Measurements from ENCODE around the gene BAHCC1.

Gene BAHCC1

DNA sequence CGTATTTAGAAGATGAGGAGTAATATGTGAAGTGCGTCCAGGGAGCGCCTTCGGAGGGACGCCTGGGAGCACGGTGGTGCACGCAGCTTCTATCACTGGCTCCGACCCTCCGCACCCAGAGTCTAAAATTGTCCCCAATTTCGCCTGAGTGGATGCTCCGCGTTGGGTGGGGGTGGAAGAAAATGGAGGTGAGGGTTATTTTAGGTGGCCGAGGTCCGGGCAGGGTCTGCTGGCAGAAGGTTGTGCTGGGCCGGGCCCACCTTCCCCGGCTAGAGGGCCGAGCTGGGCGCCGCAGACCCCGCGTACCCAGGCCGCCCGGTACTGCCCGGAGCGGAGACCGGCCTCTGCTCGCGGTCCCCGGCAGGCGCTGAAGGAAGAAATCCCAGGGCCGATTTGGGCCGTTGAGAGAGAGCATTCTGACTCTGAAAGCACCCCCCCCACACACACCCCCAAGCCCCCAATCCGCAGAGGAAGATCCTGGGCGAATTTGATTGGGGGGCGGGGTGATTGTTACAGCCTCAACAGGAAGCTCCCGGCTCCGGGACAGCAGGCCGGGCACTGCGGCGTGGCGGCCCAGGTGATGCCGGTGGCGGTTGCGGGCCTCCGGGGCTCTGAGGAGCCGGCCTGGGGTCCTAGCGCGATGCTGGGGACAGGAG, 3.0 kb downstream of the BAHCC1 start:
- DNase-seq (ENCODE audit: low read depth in 2 of 2), result no peak

DNA sequence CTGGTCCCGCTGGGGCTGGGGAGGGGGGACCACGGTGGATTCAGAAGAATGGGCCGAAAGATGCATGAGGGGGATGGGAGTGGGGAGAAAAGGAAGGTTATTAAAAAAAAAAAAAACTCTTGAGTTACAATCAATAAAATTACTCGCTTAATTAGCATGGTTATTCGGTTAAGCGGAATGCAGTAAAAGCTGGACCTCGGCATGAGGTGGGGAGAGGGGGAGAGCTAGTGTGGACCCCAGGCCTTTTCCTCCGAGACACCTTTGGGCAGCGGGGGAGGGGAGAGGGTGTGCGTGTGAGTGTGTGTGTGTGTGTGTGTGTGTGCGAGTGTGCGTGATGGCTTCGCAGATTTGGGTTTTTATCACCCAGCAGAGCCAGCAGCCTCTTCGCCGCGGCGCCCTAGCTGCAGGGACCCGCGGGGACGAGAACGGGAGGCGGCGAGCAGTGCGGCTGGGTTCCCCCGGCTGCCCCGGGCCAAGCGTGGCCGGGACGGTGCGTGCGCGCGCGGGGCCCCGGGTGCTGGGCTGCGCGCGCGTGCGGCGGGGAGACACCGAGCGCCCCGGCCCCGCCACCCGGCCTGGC, 3.7 kb downstream of the BAHCC1 start:
- no peak for DNase-seq (ENCODE audit: low read depth in 2 of 2)

DNA sequence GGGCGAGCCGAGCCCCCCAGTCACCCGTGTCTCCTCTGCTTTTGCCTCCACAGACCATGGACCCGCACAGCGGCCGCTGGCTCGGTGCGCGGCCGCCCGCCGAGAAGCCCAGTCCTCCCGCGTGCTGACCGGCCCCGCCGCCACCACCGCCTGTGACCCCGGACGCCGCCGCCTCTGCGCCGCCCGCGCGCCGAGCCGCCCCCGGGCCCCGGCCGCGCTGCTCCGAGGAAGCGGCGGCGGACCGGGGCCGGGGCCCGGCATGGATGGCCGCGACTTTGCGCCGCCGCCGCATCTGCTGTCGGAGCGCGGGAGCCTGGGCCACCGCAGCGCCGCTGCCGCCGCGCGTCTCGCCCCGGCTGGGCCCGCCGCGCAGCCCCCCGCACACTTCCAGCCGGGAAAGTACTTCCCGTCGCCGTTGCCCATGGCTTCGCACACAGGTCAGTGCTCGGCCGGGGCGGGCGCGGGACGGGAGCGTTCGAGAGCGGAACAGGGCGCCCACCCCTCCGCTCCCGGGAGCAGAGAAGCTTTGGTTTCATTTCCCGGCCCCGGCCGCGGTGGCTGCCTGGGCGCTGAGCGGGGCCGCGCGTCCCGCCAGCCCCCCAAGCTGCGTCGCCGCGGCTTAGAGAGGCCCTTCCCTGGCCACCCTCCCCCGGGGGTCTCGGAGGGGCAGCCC, 4.4 kb downstream of the BAHCC1 start:
- DNase-seq (ENCODE audit: low read depth in 2 of 2), result no peak

DNA sequence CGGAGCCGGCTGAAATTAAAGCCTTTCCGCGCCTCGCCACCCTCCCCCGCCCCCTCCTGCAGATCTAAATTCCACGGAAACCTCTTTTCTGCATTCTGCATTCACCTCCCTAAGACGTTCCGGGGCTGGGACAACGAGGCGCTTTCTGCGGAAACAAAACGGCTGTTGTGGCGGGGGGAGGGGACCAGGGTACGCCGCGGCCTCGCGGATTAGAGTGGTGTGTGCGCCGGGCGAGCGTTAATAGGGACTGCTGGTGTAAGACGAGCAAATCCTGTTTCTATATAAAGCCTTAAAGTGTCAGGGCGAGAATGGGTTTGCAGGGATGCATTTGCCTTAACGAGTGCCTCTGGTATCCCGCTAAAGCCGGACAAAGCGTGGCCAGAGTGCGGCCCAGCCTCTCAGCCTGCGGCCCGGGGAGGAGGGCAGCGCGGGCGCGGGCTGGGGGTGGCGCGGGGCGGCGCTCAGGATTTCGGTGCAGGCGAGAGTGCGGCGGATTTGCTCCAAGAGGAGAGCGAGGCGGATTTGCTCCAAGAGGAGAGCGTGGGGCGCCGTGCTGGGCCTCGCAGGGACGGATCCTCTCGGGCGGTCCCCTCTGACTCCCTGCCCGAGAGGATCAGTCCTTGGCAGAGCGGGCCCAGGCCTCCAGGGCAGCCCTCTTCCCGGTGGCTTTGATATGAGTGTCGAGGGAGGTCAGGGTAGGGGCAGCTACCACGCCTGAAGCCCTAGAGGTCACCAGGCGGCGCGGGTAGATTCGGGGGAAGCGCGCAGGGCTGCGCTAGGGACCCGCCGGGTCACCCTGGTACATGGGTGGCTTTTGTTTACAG, 5.1 kb downstream of the BAHCC1 start:
- DNase-seq (ENCODE audit: low read depth in 2 of 2), result no peak

DNA sequence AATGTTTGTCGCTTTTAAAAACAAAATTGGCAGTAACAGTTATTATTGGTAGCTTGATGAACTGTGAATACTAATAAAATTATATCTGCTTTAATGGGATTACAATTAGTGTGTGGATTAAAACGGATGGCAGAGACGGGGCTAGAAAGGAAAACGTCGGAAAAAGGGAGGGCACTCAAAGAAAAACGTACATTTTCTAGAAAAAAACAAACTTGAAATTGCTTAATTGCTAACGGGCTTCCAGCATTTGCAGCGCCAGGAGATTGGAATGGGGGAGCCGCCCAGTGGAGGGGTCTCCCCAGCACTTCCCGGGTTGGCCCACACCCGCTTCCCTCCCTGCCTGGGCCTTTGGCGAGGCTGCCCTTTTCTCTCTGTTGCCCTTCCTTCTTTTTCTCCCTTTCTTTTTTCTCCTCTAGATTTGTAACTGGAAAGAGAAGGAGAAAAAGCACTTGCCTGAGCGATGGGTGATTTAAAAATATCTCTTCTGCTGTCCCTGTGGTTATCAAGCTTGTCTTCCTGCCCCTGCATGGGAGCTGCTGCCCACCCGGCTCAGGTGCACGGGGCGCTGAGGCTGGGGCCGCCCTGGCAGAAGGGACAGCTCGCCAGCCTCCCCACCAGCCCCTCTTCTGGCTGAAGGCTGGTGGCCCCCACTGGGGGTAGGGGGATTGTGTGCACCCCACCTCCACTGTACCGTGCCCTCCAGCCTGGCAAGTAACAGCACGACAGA, 5.9 kb downstream of the BAHCC1 start:
- no peak for DNase-seq (ENCODE audit: low read depth in 2 of 2)

DNA sequence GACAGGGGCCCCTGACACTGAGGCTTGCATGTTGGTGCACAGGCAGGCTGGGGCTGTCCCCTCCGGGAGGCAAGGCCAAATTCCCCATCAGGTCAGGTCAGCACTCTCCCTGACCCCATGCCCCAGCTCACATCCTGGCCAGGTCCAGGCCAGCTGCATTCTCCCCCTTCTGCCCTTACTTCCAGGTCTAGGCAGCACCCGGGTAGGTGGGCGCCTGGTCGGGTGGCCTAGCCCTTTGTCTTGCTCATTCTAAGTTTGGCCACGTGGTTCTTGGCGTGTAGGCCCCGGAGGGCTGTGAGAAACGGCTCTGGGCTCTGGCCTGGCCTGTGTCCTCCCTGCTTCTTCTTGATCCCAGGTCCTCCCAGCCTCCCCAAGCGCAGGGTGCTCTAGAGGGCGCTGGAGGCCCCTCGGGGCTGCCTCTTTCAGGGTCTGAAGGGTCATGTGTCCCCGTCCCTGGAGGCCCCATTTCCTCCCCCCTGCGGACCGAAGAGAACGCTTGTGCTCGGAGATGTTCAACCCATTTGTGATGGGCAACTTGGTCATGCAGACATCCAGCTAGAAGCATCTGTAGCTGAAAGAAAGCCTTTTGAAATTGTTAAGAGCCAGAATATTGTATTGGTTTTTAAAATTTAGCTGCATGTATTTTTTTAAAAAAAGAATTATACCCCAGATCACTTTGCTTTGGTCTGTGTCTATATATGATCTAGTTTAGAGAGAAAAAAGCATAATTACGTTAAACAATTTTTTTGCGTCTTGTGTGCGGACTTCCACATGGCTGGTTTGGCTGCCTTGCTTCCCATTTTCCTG, 6.7 kb downstream of the BAHCC1 start:
- DNase-seq (ENCODE audit: low read depth in 2 of 2), result no peak

DNA sequence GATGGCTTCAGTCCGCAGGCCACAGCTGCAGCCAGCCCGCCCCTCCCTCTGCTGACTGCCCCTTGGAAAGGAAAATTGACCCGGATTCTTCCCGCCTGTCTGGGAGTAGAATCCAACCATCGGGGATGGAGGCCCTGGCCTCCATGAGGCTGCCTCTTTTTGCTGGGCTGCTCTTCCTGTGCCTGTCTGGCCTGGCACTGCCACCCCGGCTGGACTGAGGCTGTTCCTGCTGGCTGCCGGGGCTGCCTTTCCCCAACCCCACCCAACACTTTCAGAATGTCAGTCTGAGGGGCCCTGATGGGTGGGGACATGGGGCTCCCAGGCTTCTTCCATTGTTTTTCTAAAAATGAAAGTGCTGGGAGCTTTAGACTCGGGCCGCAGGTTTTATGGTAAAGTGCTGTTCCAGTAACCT, 7.3 kb downstream of the BAHCC1 start:
- no peak for DNase-seq (ENCODE audit: low read depth in 2 of 2)

DNA sequence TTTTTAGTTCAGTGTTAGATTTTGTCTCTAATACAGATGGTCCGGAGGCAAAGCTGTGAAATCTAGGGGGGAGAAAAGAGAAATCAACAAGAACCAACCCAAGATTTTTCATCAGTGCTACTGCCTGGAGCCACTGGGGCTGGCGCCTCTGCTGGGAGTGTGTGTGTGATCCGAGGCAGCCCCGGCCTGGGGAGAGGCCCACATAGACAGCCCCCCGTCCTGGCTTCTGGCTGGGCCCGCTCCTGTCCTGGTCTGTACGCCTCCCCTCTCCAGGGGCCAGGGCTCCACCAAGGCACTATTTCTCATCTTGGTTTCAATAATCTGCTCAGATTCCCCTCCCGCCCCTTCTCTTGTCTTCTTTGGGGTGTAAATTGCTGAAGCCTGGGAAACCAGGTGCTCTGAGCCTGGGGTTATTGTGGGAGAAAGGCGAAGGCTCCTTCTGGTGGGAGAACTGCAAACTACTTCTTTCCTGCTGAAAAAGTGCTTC, 7.8 kb downstream of the BAHCC1 start:
- no peak for DNase-seq (ENCODE audit: low read depth in 2 of 2)

DNA sequence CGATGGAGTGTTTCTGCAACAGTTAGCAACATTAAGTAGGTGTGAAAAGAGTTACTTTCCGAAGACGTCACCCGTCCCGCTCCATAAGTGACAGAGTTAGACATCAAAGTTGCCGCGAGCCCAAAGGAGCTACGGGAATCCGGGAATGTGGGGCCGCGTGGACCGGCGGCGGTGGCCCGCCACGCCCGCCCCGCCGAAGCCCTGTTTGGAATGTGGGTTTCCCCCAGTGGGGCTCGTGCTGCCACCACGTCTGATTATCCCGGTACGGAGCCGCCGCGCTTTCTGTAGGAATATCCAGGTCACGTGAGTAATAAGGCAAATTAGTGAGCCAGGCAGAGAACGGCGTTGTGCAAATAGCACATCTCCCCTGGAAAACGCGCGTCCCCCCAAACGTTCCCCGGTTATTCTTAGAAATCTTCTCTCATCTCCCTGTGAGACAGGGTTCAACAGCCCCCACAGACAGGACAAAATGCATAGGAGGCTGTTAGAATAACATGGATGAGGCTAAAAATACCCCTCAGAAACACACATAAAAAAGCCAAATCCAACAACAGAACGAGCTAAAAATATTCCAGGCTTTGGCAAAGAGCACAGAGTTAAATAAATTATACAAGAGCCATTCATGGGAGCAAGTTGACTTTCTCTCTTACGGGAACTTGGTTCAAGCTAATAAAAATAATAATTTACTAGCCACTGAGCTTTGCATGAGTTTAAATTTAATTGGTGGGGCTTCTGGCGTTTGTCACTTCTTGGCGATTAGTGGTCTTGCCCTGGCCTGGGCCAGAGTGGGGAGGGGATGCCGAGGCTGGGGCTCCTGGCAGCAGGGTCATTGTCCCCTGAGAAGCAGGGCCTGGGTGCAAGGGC, 8.6 kb downstream of the BAHCC1 start:
- DNase-seq (ENCODE audit: low read depth in 2 of 2), result no peak

DNA sequence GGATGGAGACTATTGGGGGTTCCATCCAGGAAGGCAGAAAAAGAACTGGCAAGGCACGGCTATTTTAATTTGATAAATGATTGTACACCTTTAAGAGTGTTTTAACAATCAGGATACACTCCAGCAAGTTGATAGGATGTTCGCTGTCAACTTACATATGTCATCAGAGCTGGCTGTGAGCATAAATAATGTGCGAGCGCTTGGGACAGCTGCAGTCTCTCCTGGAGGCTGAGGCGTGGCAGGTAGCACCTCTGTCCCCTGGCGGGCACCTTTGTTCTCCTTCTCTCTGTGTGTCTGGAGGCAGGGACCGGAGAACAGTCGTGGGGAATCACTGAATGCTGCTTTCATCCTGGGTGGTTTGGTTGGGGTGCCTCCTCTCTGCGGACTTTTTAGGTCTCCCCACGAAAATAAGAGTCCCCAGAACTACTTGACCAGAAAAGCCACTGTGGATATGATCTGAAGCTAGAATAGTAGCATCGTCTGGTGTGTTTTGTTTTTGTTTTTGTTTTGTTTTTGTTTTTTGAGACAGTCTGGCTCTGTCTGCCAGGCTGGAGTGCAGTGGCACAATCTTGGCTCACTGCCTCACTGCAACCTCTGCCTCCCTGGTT, 9.4 kb downstream of the BAHCC1 start:
- DNase-seq (ENCODE audit: low read depth in 2 of 2), result no peak

DNA sequence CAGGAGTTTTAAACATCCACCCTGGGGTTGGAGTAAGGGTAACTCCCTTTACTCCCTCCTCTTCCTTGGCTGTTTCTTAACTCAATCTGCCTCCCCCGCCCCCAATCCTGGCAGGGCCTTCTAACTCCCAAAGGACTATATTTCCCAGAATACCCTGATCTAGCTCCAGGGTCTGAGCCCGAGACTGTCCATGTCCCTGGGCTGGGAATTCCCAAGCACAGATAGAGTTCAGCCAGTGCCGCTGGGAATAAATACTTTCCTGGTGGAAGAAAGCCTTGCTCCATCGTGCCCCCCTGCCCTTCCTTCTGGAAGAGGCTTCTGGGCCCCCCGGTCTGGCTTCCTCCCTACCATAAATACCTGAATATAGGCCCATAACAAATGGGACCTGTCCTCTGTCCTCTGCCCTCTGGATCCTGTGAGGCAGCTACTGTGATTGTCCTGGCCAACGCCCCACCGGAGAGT, 10.2 kb downstream of the BAHCC1 start:
- DNase-seq (ENCODE audit: low read depth in 2 of 2), result no peak

DNA sequence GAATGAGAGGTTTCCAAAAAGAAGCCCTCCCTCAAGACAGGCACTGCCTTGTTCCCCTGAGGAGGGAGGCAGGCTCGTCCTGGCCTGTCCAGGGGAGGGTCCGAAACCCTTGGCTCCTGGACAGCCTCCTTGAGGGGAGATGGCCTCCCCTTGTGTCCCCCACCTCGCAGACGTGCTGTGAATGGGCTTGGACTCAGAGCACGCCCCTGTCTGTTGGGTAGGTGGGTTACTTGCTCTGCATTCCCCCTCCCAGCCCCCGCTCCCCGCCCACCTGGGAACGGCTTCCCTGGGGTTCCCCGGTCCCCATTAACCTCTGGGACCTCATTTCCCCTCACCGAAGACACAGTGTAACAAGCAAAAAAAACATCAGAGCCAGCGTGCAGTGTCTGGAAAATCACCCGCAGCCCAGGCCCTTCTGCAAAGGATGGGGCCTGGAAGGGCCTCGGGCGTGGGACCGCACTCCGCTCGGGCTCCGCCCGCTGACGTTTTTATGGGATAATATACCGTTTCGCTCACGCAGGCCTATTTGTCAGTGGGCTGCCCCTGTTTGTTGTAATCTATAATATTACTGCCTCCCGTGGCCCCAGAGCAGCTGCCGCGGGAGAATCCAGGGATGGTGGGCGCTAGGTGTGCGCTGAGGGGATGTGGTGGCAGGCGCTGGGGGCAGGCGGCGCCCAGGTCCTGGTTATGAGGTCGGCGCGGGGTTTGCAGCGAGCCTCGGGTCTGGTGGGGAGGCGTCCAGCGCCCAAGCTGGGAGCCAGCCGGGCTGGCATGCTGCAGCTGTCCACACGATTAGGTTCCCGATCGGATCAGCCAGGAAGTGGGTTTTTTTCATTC, 11.1 kb downstream of the BAHCC1 start:
- DNase-seq (ENCODE audit: low read depth in 2 of 2), result no peak

DNA sequence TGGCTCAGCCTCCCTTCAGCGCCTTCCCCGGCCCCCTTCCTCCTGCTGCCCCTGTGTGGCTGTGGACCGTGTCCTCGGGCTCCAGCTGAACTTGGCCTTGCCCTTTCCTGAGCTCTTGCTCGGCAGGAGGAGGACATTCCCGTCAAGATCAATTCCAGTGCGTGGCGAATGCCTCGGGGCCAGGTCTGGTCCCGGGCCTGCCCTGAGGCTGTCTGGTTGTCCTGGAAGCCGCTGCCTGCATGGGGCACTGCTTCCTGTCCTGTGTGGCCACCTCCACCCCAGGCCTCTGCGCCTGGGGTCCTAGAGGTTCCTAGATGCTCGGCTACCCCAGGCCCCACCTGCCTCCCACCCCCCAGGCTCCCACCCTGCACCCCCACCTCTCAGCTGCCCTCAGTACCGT, 12.8 kb downstream of the BAHCC1 start:
- no peak for DNase-seq (ENCODE audit: low read depth in 2 of 2)

DNA sequence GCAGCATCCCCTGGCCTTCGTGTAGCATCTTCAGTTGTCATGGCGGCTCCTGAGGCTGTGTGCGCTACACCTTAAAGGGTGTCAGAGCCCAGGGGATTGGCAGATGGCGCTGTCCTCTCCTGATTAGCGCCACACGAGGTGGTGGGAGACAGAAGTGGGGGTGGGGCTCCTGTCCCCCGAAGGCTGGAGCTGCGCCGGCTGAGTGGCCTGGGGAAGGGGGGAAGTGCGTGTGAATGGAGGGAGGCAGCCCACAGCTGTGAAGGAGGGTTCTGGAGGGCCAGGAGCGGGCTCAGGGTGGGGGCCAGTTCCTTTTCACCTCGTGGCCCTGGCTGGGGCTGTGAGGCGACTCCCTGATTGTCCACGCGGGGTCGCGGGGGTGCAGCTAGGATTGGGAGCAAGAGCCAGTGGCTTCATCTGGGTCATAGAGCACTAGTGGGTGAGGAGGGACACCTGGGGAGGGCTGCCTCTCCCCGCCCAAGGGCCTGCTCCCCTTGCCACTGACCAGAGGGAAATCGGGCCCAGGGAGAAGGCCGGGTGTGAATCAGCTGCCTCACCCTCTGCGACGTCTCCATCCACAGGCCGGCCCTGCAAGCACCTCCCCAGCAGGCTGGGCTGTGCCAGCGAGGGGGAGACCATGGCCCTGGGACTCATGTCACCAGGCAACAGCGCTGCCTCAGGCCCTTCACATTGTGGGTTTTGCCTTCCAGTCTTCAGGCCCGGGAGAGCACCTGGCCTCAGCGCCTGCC, 14.1 kb downstream of the BAHCC1 start:
- no peak for DNase-seq (ENCODE audit: low read depth in 2 of 2)

DNA sequence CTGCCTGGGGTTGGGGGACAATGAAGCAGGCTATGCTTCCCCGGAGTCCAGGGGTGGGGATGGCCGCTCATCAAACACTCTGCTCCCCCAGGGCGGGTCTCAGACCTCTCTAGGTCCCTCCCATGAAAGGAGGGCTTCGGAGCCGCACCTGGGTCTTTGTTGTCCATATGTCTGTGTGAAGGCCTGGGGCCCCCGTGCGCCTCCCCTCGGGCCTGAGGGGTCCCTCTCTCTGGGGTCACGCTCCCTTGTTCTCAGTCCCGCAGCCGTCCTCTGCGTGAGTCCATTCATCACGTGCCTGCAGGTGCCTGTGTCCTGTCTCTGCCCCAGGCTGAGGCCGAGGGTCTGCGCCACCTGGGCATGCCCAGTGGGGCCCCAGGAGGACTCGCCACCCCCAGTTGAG, 15.6 kb downstream of the BAHCC1 start:
- DNase-seq (ENCODE audit: low read depth in 2 of 2), result no peak

DNA sequence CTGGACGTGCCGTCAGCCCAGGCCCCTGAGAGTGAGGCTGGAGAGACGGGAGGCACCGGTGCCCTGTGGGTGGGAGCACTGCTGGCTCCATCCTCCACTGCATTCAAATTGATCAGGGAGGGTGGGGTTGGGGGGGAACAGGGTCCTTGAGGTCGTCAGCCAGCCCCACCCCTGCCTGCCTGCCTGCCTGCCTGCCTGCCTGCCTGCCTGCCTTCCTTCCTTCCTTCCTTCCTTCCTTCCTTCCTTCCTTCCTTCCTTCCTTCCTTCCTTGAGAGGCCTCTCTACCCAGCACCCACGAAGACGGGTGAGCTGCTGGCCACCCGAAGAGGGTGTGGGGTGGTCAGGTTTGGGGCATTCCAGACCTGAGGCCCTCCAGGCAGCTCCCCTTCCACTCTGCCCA, 16.0 kb downstream of the BAHCC1 start:
- no peak for DNase-seq (ENCODE audit: low read depth in 2 of 2)

DNA sequence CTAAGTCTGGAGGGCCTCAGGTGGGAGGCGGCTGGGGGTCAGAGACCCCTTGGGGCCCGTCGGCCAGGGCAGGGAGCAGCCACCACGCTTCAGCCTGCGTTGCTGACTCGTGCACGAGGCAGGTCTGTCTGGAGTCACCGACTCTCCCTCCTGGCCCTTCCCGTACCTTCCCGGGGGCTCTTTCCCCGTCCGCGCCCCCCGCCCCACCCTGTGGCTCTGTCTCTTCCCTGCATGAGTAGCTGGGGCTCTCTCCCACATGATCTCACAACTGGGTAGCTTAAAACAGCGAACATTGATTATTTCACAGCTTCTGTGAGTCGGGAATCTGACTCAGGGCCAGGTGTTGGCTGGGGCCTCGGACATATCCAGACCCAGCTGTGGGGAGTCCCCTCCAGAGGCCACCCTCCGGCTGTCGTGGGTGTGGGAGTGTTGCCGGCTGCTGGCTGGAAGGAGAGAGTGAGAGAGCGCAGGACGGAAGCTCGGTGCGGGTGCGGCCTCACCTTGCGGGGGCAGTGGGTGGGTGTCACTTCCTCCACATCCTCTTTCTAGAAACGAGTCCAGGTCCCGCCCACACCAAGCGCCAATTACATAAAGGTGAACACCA, 17.3 kb downstream of the BAHCC1 start:
- peak; percentile 18 to 31 for DNase-seq (ENCODE audit: low read depth in 2 of 2)

Measured in stimulated activated CD4-positive, alpha-beta T cell treated with anti-CD3 and anti-CD28 coated beads, Interleukin-15, amount 100 ng/mL, for 48 hours (primary cell).